GM12878 (cell line): ENCODE measurements around the gene ZFAND2A. TPM values are rescaled to one million over a fixed set of nuclear protein-coding genes. Genes with fewer than 3 reads are reported as not detected.

ENCODE experiments used
- ATAC-seq: fragments of 200-7000 bp; cut with Tn5 transposase; 3 replicates; pipeline ENCODE4 v1.9.1; 2020; ENCODE audit warnings: mild to moderate bottlenecking, moderate library complexity
- BruUV-seq: library from RNA; stranded (reverse); fragments of 400-500 nt; replicated peaks from 2 replicates; lab custom pipeline; 2021; lab: Mats Ljungman, UMichigan
- CTCF ChIA-PET: fragments of 300-600 bp; sonication (Branson Sonifier 250); formaldehyde crosslinking; extraction: SDS; loops from one replicate; lab custom pipeline; 2021; ENCODE audit warnings: inconsistent platforms; lab: Yijun Ruan, JAX
- POLR2A ChIA-PET: fragments of 350-600 bp; formaldehyde crosslinking; extraction: SDS; loops from one replicate; lab custom pipeline; 2021; ENCODE audit warnings: inconsistent platforms; lab: Charles Lee
- RAD21 ChIA-PET: fragments of 300-600 bp; sonication (Branson Sonifier 250); formaldehyde crosslinking; loops from one replicate; lab custom pipeline; 2023; ENCODE audit warnings: antibody characterized with exemption; ENCODE audit not compliant: unreplicated experiment; lab: Charles Lee
- SMC1A ChIA-PET: fragments of 300-600 bp; sonication (Branson Sonifier 250); formaldehyde crosslinking; loops from one replicate; lab custom pipeline; 2023; ENCODE audit not compliant: unreplicated experiment, uncharacterized antibody; lab: Charles Lee
- DNase-seq: peaks from one replicate; pipeline ENCODE4 v3.0.0-alpha.2; 2011; ENCODE audit warnings: low read depth, low spot score
- FAIRE-seq: peaks from 3 replicates; lab custom pipeline; 2011; peaks lifted over from hg19 to GRCh38; lab: Jason Lieb, UNC
- H2AFZ ChIP-seq: 2 replicates; pipeline ENCODE4 v1.6.0; 2011; ENCODE audit warnings: low read depth, low read length, control low read depth; ENCODE audit not compliant: control insufficient read depth
- H3K27ac ChIP-seq: 2 replicates; pipeline ENCODE4 v1.5.1; 2011; ENCODE audit warnings: control low read depth; ENCODE audit not compliant: control insufficient read depth, insufficient read depth
- H3K27me3 ChIP-seq, 2 experiments: replicated peaks in 1 of 2; 2 replicates each; pipeline versions ENCODE4 v1.6.0 to v1.6.1; 2011; ENCODE audit warnings: low read length in 1 of 2; ENCODE audit not compliant: control insufficient read depth in 2 of 2, insufficient read depth in 2 of 2
- H3K36me3 ChIP-seq, 2 experiments: 2 replicates each; pipeline ENCODE4 v1.5.1; 2011; ENCODE audit warnings: low read length in 1 of 2; ENCODE audit not compliant: control insufficient read depth in 2 of 2, insufficient read depth in 2 of 2
- H3K4me1 ChIP-seq: 2 replicates; pipeline ENCODE4 v1.6.1; 2011; ENCODE audit warnings: mild to moderate bottlenecking, low read length, moderate library complexity, mixed read lengths; ENCODE audit not compliant: control insufficient read depth, insufficient read depth
- H3K4me2 ChIP-seq: 2 replicates; pipeline ENCODE4 v1.6.0; 2011; ENCODE audit warnings: control low read depth; ENCODE audit not compliant: control insufficient read depth, insufficient read depth
- H3K4me3 ChIP-seq: fragments of 200-600 bp; sonication (generic); 2 replicates; pipeline ENCODE4 v1.5.1; 2016
- H3K79me2 ChIP-seq: 2 replicates; pipeline ENCODE4 v1.6.0; 2011; ENCODE audit warnings: low read length; ENCODE audit not compliant: control insufficient read depth, insufficient read depth
- H3K9ac ChIP-seq: 2 replicates; pipeline ENCODE4 v1.8.0; 2011; ENCODE audit warnings: low read length, control low read depth, mixed read lengths; ENCODE audit not compliant: control insufficient read depth, insufficient read depth
- H3K9me3 ChIP-seq: replicated peaks from 3 replicates; pipeline ENCODE4 v1.5.1; 2011; ENCODE audit warnings: mild to moderate bottlenecking, low read length; ENCODE audit not compliant: control insufficient read depth, insufficient read depth
- H4K20me1 ChIP-seq: 2 replicates; pipeline ENCODE4 v1.6.0; 2011; ENCODE audit not compliant: control insufficient read depth, insufficient read depth
- ATF2 ChIP-seq: IDR thresholded peaks from 2 replicates; pipeline ENCODE4 v1.6.1; 2012; ENCODE audit warnings: low read length, inconsistent platforms
- ATF3 ChIP-seq: IDR thresholded peaks from 2 replicates; pipeline ENCODE4 v1.6.1; 2011; ENCODE audit warnings: low read depth, mild to moderate bottlenecking, low read length, moderate library complexity, borderline replicate concordance; ENCODE audit errors: extremely low read depth
- CHD2 ChIP-seq: IDR thresholded peaks from 2 replicates; pipeline ENCODE4 v1.6.1; 2011; ENCODE audit warnings: low read depth, low read length, improper control_type of control experiment, borderline replicate concordance
- EGR1 ChIP-seq, 2 experiments: IDR thresholded peaks; 1 replicate in 1 of 2; 2 replicates in 1 of 2; pipeline ENCODE4 v1.6.1; 2011 to 2012; ENCODE audit warnings: low read depth in 2 of 2, low read length in 2 of 2, borderline replicate concordance in 1 of 2, mild to moderate bottlenecking in 1 of 2, moderate library complexity in 1 of 2
- ELK1 ChIP-seq: IDR thresholded peaks from 2 replicates; pipeline ENCODE4 v1.6.1; 2012; ENCODE audit warnings: low read depth, low read length, improper control_type of control experiment
- ETV6 ChIP-seq, 2 experiments: fragments of 450-650 bp in 1 of 2; IDR thresholded peaks in 1 of 2; conservative IDR thresholded peaks in 1 of 2; 2 replicates each; pipeline ENCODE4 v1.6.1; 2014; ENCODE audit warnings: antibody characterized with exemption in 1 of 2, borderline replicate concordance in 1 of 2, low read depth in 1 of 2, mild to moderate bottlenecking in 1 of 2, moderate library complexity in 1 of 2
- RAD21 ChIP-seq: IDR thresholded peaks from 2 replicates; pipeline ENCODE4 v1.6.1; 2011; ENCODE audit warnings: mild to moderate bottlenecking, low read depth, low read length, moderate library complexity; ENCODE audit not compliant: insufficient read depth
- RELB ChIP-seq: fragments of 450-650 bp; IDR thresholded peaks from 2 replicates; pipeline ENCODE4 v1.6.1; 2017; ENCODE audit warnings: low read depth, mild to moderate bottlenecking, moderate library complexity
- RUNX3 ChIP-seq: IDR thresholded peaks from 2 replicates; pipeline ENCODE4 v1.6.1; 2012; ENCODE audit warnings: low read length, inconsistent platforms
- SMC3 ChIP-seq: IDR thresholded peaks from 2 replicates; pipeline ENCODE4 v1.6.1; 2011; ENCODE audit warnings: low read length, improper control_type of control experiment, borderline replicate concordance
- TCF3 ChIP-seq: IDR thresholded peaks from 2 replicates; pipeline ENCODE4 v1.6.1; 2012; ENCODE audit warnings: low read depth, mild to moderate bottlenecking, low read length, borderline replicate concordance; ENCODE audit not compliant: insufficient read depth
- USF1 ChIP-seq: IDR thresholded peaks from 2 replicates; pipeline ENCODE4 v1.6.1; 2011; ENCODE audit warnings: borderline replicate concordance, low read depth, mild to moderate bottlenecking, moderate library complexity, mixed read lengths, low read length; ENCODE audit not compliant: insufficient read depth; ENCODE audit errors: extremely low read length
- YBX1 ChIP-seq: fragments of 450-650 bp; IDR thresholded peaks from 2 replicates; pipeline ENCODE4 v1.6.1; 2016; ENCODE audit warnings: antibody characterized with exemption
- ZSCAN29 ChIP-seq: fragments of 450-650 bp; IDR thresholded peaks from 2 replicates; pipeline ENCODE4 v1.6.1; 2017; ENCODE audit warnings: mild to moderate bottlenecking, moderate library complexity
- WGBS: methylation state at CpG from one replicate; pipeline ENCODE4 v1.1.6; 2016; ENCODE audit warnings: low lambda C conversion rate; ENCODE audit not compliant: insufficient replicate concordance, insufficient coverage; ENCODE audit errors: missing lambda C conversion rate; 5-methylcytosine and 5-hydroxymethylcytosine counted together
- in situ Hi-C: fragments of 300-500 bp; cut with MboI; formaldehyde crosslinking; loops from 9 replicates; pipeline ENCODE4 v1.14.3; 2018; ENCODE audit warnings: mixed read lengths
- intact Hi-C: fragments of 100-400 bp; cut with micrococcal nuclease; formaldehyde crosslinking; loops from one replicate; pipeline ENCODE4 v1.14.2; 2022; ENCODE audit not compliant: unreplicated experiment
- polyA plus RNA-seq, 11 experiments: library from polyadenylated mRNA; depleted of rRNA in 4 of 11; unstranded in 6 of 11; stranded (reverse) in 5 of 11; fragments of >200 nt; fragmentation: Nextera tagmentation in 4 of 11; fragmentation: Illumina TruSeq in 1 of 11; extraction: Ambion mirVana in 4 of 11; extraction: Trizol in 1 of 11; gene quantifications; 1 replicate in 1 of 11; 2 replicates in 10 of 11; pipeline versions ENCODE4 v1.2.1 to v1.2.3, GENCODE V29; 2011 to 2016; ENCODE audit warnings: inconsistent platforms in 2 of 11, missing spikeins in 2 of 11, low read depth in 1 of 11
- total RNA-seq, 4 experiments: library from RNA; depleted of rRNA in 3 of 4; stranded (reverse); fragments of >200 nt in 3 of 4; fragmentation: Illumina TruSeq in 1 of 4; extraction: Trizol in 1 of 4; gene quantifications; 2 replicates each; pipeline versions ENCODE4 v1.2.1 to v1.2.3, GENCODE V29; 2013 to 2021

The ZFAND2A gene
- total and polyA plus RNA-seq, 10 of the 15 experiments (the other 5 are each of a cell fraction or from before 2014, with no cell fraction given) = 14.8 to 39.9 (median 20.8) TPM

- Histone ChIP-seq H3K4me2 (peak overlapping the region; percentile 74), H4K20me1 (no peaks in the 10 kb centered on the region), H3K27me3 (no peaks in the 10 kb centered on the region), H3K9ac (peak overlapping the region; percentile 40; the same call in 1 of the 2 replicates), H2AFZ (peak overlapping the region; percentile 94), H3K9me3 (no peaks in the 10 kb centered on the region; the same call in 2 of the 3 replicates), H3K79me2 (no peaks in the 10 kb centered on the region), H3K4me3 (peak overlapping the region; percentile 19; the same call in 1 of the 2 replicates), H3K27ac (no peak overlapping the region), H3K36me3 (no peaks in the 10 kb centered on the region), H3K4me1 (no peaks in the 10 kb centered on the region)
- ChIA-PET CTCF (interaction anchor here (0.6 to 5.8 kb wide), 42 partner anchors 8 to 835 kb away, joined by 3 to 115 read pairs (median 4); partner anchors contain the start of genes COX19, GPER1, GPR146 and ZFAND2A), SMC1A (interaction anchor here (0.7 to 5.1 kb wide), 14 partner anchors 13 to 267 kb away, joined by 3 to 35 read pairs (median 3); partner anchors contain the start of gene GPR146), RAD21 (interaction anchor here (0.8 to 3.0 kb wide), 17 partner anchors 24 to 1129 kb away, joined by 3 to 42 read pairs (median 4); partner anchors contain the start of gene GPER1), POLR2A (interaction anchor here (0.6 to 2.0 kb wide), 5 partner anchors 16 to 91 kb away, joined by 3 to 8 read pairs (median 4); a partner anchor contains a TSS)
- intact Hi-C loops (loop anchor here (1.0 to 5.0 kb wide), 3 partner anchors 90 to 183 kb away; no protein-coding TSS in a partner anchor), in situ Hi-C loops (loop anchor here (5.0 kb wide), 1 partner anchor 184 kb away; no protein-coding TSS in a partner anchor)
- WGBS = 4% methylated on average over 44 of the region's 44 CpGs
- no TSS peak for BruUV-seq
- ATAC-seq = peak; percentile 95
- peak; percentile 26 for DNase-seq
- peak; percentile 68 for FAIRE-seq
- TF ChIP-seq CHD2 = no peak
- no peak for TF ChIP-seq YBX1
- no peak for TF ChIP-seq TCF3
- TF ChIP-seq ATF3 = peak; percentile 7; the same call in 1 of the 2 replicates
- no peak for TF ChIP-seq ZSCAN29
- peak; percentile 54 for TF ChIP-seq ELK1
- TF ChIP-seq ATF2 = no peak
- TF ChIP-seq RELB = no peak
- TF ChIP-seq RUNX3 = peak; percentile 53
- TF ChIP-seq ETV6 (conservative IDR thresholded peaks at IDR 0.05 in 1 of 2, IDR thresholded peaks at IDR 0.05 in 1 of 2; ENCODE audit: borderline replicate concordance in 1 of 2, low read depth in 1 of 2) = peak in 1 of 2 experiments; percentile 76; a peak in 2 of 4 replicates
- peak; percentile 64 for TF ChIP-seq RAD21
- no peak for TF ChIP-seq USF1
- TF ChIP-seq EGR1 (IDR thresholded peaks at IDR 0.05; ENCODE audit: borderline replicate concordance in 1 of 2, low read depth in 2 of 2, low read length in 2 of 2) = peak in 1 of 2 experiments; percentile 76; a peak in 2 of 3 replicates
- peak; percentile 54 for TF ChIP-seq SMC3
These were observed 16.2 kb upstream of the ZFAND2A start for GRCh38 chr7:1175967-1176851.
